ENCODE results near the gene SORCS1. TPM values are rescaled to one million over a fixed set of nuclear protein-coding genes. Genes with fewer than 3 reads are reported as not detected.

The SORCS1 gene
- total RNA-seq, 1 experiment from 2014 or later, result not detected

GRCh38 chr10:107004362-107004761 lies 160.1 kb downstream of the SORCS1 start:
- ChIA-PET POLR2A (no interaction called here), CTCF (no interaction called here)
- intact Hi-C loops (cut with micrococcal nuclease; ENCODE audit: unreplicated experiment), result no loop called here
- H3K4me1 ChIP-seq, result no peaks in the 10 kb centered on the region
- no peak for DNase-seq
- BruUV-seq (replicated peaks), result no TSS peak
- H3K4me3 Mint-ChIP-seq (ENCODE audit: unreplicated experiment), result no peak overlapping the region
- no peaks in the 10 kb centered on the region for H3K36me3 ChIP-seq (ENCODE audit: control insufficient read depth, insufficient read depth, low read length)
- no peaks in the 10 kb centered on the region for H3K27me3 ChIP-seq (replicated peaks; ENCODE audit: control insufficient read depth, insufficient read depth, low read length)
- no peaks in the 10 kb centered on the region for H3K9me3 ChIP-seq
- H3K9me3 Mint-ChIP-seq (ENCODE audit: unreplicated experiment), result no peaks in the 10 kb centered on the region
- H3K36me3 Mint-ChIP-seq (ENCODE audit: insufficient read depth, unreplicated experiment), result no peaks in the 10 kb centered on the region
- no peaks in the 10 kb centered on the region for H3K27me3 Mint-ChIP-seq (ENCODE audit: insufficient read depth, unreplicated experiment)
- no peak overlapping the region for H3K27ac Mint-ChIP-seq (ENCODE audit: unreplicated experiment)
- H3K4me3 ChIP-seq (ENCODE audit: low read depth, low read length), result no peak overlapping the region
- no peaks in the 10 kb centered on the region for H3K4me1 Mint-ChIP-seq (ENCODE audit: low read depth, unreplicated experiment)
- TF ChIP-seq CTCF (IDR thresholded peaks at IDR 0.05; ENCODE audit: insufficient read depth in 1 of 2, low read depth in 1 of 2, low read length in 1 of 2, severe bottlenecking in 1 of 2, unreplicated experiment in 1 of 2), result no peak

DNA sequence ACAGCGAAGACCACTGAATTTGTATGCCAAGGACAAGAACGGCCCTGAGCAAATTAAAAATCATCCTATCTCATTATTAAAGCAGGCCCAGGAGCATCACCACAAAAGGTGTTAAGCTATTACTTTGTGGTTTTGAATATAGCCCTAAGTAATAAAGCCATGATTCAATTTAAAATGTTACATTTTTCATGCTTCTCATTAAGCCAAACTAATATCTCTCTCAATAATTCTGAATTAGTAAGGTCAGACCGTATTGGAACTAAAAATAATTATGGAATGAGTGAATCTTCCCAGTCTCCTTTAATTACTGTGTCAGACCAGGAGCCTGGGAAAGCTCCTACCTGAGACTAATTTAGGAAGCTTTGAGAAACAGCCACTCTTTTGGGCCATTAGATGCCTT lies 162.4 kb downstream of the SORCS1 start:
- Mint-ChIP-seq H3K4me1 (ENCODE audit: low read depth, unreplicated experiment) (no peaks in the 10 kb centered on the region), H3K27me3 (ENCODE audit: insufficient read depth, unreplicated experiment) (no peaks in the 10 kb centered on the region), H3K36me3 (ENCODE audit: insufficient read depth, unreplicated experiment) (no peaks in the 10 kb centered on the region), H3K27ac (ENCODE audit: unreplicated experiment) (no peak overlapping the region), H3K9me3 (ENCODE audit: unreplicated experiment) (no peaks in the 10 kb centered on the region), H3K4me3 (ENCODE audit: unreplicated experiment) (no peak overlapping the region)
- no peaks in the 10 kb centered on the region for H3K27me3 ChIP-seq (replicated peaks; ENCODE audit: control insufficient read depth, insufficient read depth, low read length)
- H3K9me3 ChIP-seq, result no peaks in the 10 kb centered on the region
- no peaks in the 10 kb centered on the region for H3K4me1 ChIP-seq
- H3K36me3 ChIP-seq (ENCODE audit: control insufficient read depth, insufficient read depth, low read length), result no peaks in the 10 kb centered on the region
- CTCF ChIA-PET, result no interaction called here
- intact Hi-C loops (cut with micrococcal nuclease; ENCODE audit: unreplicated experiment), result no loop called here
- POLR2A ChIA-PET, result no interaction called here
- DNase-seq, result no peak
- TF ChIP-seq CTCF (IDR thresholded peaks at IDR 0.05; ENCODE audit: insufficient read depth in 1 of 2, low read depth in 1 of 2, low read length in 1 of 2, severe bottlenecking in 1 of 2, unreplicated experiment in 1 of 2), result no peak
- BruUV-seq (replicated peaks), result no TSS peak
- H3K4me3 ChIP-seq (ENCODE audit: low read depth, low read length), result no peak overlapping the region

DNA sequence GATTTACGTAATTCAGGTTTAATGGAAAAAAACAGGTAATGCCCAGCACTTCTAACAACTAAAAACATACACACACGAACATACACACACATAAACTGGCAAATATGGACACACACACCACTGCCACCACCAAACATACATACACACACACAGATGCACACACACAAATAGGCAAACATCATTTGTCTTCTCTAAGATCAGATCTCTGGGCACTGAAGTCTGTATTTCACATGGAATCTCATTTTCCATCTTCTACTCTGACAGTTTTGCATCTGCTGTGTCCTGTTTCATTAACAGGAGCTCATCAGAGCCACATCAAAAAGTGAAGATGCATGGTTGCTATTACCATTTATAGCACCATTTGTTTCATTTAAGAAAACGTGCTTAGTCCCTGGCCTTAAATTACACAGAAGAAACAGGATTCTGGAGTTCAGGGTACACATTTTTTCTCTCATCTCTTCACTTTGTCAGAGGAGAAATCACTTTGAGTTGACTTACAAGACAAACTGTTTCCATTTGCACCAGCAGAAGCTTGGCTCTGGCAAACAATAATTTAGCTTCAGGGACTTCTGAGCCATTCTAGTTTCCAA lies 165.3 kb downstream of the SORCS1 start:
- no TSS peak for BruUV-seq (replicated peaks)
- no peaks in the 10 kb centered on the region for H3K4me1 Mint-ChIP-seq (ENCODE audit: low read depth, unreplicated experiment)
- ChIA-PET POLR2A (no interaction called here), CTCF (no interaction called here)
- H3K4me3 ChIP-seq (ENCODE audit: low read depth, low read length), result no peak overlapping the region
- H3K36me3 ChIP-seq (ENCODE audit: control insufficient read depth, insufficient read depth, low read length), result no peaks in the 10 kb centered on the region
- intact Hi-C loops (cut with micrococcal nuclease; ENCODE audit: unreplicated experiment), result no loop called here
- H3K4me1 ChIP-seq, result no peaks in the 10 kb centered on the region
- DNase-seq, result no peak
- TF ChIP-seq CTCF (IDR thresholded peaks at IDR 0.05; ENCODE audit: insufficient read depth in 1 of 2, low read depth in 1 of 2, low read length in 1 of 2, severe bottlenecking in 1 of 2, unreplicated experiment in 1 of 2), result no peak
- no peaks in the 10 kb centered on the region for H3K9me3 ChIP-seq
- peaks cover 2% of the 10 kb centered on the region for H3K27me3 Mint-ChIP-seq (ENCODE audit: insufficient read depth, unreplicated experiment)
- no peaks in the 10 kb centered on the region for H3K9me3 Mint-ChIP-seq (ENCODE audit: unreplicated experiment)
- H3K4me3 Mint-ChIP-seq (ENCODE audit: unreplicated experiment), result no peak overlapping the region
- no peak overlapping the region for H3K27ac Mint-ChIP-seq (ENCODE audit: unreplicated experiment)
- H3K36me3 Mint-ChIP-seq (ENCODE audit: insufficient read depth, unreplicated experiment), result no peaks in the 10 kb centered on the region
- H3K27me3 ChIP-seq (replicated peaks; ENCODE audit: control insufficient read depth, insufficient read depth, low read length), result no peaks in the 10 kb centered on the region

All from Caco-2 (cell line).